ENCODE data around the gene PIEZO1. TPM values are rescaled to one million over a fixed set of nuclear protein-coding genes. Genes with fewer than 3 reads are reported as not detected.

PIEZO1 gene
- polyA plus RNA-seq, 1 of the 3 experiments (the other 2 are of a cell fraction) = 184 TPM

- Histone ChIP-seq H3K79me2 (ENCODE audit: insufficient read depth) (peaks cover 21% of the 10 kb centered on the region; the same call in 1 of the 2 replicates), H3K27ac (ENCODE audit: low read depth in 2 of 2, low read length in 1 of 2) (no peak overlapping the region), H2AFZ (ENCODE audit: low read depth) (no peak overlapping the region), H3K9ac (no peak overlapping the region), H4K20me1 (ENCODE audit: insufficient read depth) (peaks cover 5% of the 10 kb centered on the region; the same call in 1 of the 2 replicates), H3K27me3 (ENCODE audit: insufficient read depth) (no peaks in the 10 kb centered on the region), H3K4me1 (ENCODE audit: control insufficient read depth in 1 of 2, insufficient read depth in 2 of 2, low read depth in 1 of 2, low read length in 1 of 2) (peaks cover 0 to under 1% of the 10 kb centered on the region in 2 experiments; a peak in 2 of 4 replicates), H3K36me3 (replicated peaks in 1 of 2; ENCODE audit: control insufficient read depth in 1 of 2, insufficient read depth in 2 of 2, low read length in 1 of 2) (peaks cover 8 to 44% of the 10 kb centered on the region in 2 experiments), H3F3A (replicated peaks; ENCODE audit: insufficient read depth) (peaks cover 14% of the 10 kb centered on the region), H3K9me3 (no peaks in the 10 kb centered on the region), H3K4me3 (ENCODE audit: low read depth in 2 of 2, low read length in 1 of 2) (no peak overlapping the region), H3K9me2 (no peaks in the 10 kb centered on the region), H3K4me2 (no peak overlapping the region)
- no peak for DNase-seq
- no peak for TF ChIP-seq MAX (IDR thresholded peaks at IDR 0.05; ENCODE audit: low read depth)
- no peak for TF ChIP-seq ELF1 (IDR thresholded peaks at IDR 0.05)
- no peak for TF ChIP-seq JUND (IDR thresholded peaks at IDR 0.05)
- TF ChIP-seq USF1 (IDR thresholded peaks at IDR 0.05; ENCODE audit: borderline replicate concordance, low read depth) = no peak
- TF ChIP-seq EP300 (IDR thresholded peaks at IDR 0.05; ENCODE audit: borderline replicate concordance in 1 of 2, low read depth in 1 of 2, low read length in 1 of 2) = no peak
- no peak for TF ChIP-seq GABPA (IDR thresholded peaks at IDR 0.05; ENCODE audit: low read depth)
- CTCF ChIA-PET = no interaction called here
- POLR2A ChIA-PET = no interaction called here
- 93% methylated on average over 6 of the region's 25 CpGs for WGBS (ENCODE audit: low lambda C conversion rate)
Observed at GRCh38 chr16:88712362-88712979, 72.5 kb downstream of the PIEZO1 start.

GRCh38 chr16:88711750-88712340, 73.2 kb downstream of the PIEZO1 start:
- Histone ChIP-seq H3K9ac (no peak overlapping the region), H3K4me2 (no peak overlapping the region), H3K9me3 (no peaks in the 10 kb centered on the region), H2AFZ (ENCODE audit: low read depth) (no peak overlapping the region), H3K36me3 (replicated peaks in 1 of 2; ENCODE audit: control insufficient read depth in 1 of 2, insufficient read depth in 2 of 2, low read length in 1 of 2) (peaks cover 3 to 38% of the 10 kb centered on the region in 2 experiments), H3F3A (replicated peaks; ENCODE audit: insufficient read depth) (peaks cover 14% of the 10 kb centered on the region), H3K79me2 (ENCODE audit: insufficient read depth) (peaks cover 27% of the 10 kb centered on the region), H3K27ac (ENCODE audit: low read depth in 2 of 2, low read length in 1 of 2) (no peak overlapping the region), H3K27me3 (ENCODE audit: insufficient read depth) (no peaks in the 10 kb centered on the region), H3K9me2 (no peaks in the 10 kb centered on the region), H4K20me1 (ENCODE audit: insufficient read depth) (peaks cover 5% of the 10 kb centered on the region; the same call in 1 of the 2 replicates), H3K4me1 (ENCODE audit: control insufficient read depth in 1 of 2, insufficient read depth in 2 of 2, low read depth in 1 of 2, low read length in 1 of 2) (peaks cover 0 to 6% of the 10 kb centered on the region in 2 experiments; a peak in 2 of 4 replicates), H3K4me3 (ENCODE audit: low read depth in 2 of 2, low read length in 1 of 2) (no peak overlapping the region)
- WGBS (ENCODE audit: low lambda C conversion rate) = 93% methylated on average over 14 of the region's 18 CpGs
- ChIA-PET CTCF (no interaction called here), POLR2A (no interaction called here)
- no peak for DNase-seq
- TF ChIP-seq EP300 (IDR thresholded peaks at IDR 0.05; ENCODE audit: borderline replicate concordance in 1 of 2, low read depth in 1 of 2, low read length in 1 of 2) = no peak
- TF ChIP-seq REST (IDR thresholded peaks at IDR 0.05; ENCODE audit: low read depth, low read length) = no peak
- TF ChIP-seq MEF2A (IDR thresholded peaks at IDR 0.05; ENCODE audit: borderline replicate concordance, low read depth) = no peak
- TF ChIP-seq CHD2 (IDR thresholded peaks at IDR 0.05; ENCODE audit: low read length, partially characterized antibody) = no peak
- TF ChIP-seq RCOR1 (IDR thresholded peaks at IDR 0.05; ENCODE audit: low read length) = no peak
- TF ChIP-seq USF2 (IDR thresholded peaks at IDR 0.05; ENCODE audit: borderline replicate concordance, low read depth, low read length) = no peak
- TF ChIP-seq SIN3A (IDR thresholded peaks at IDR 0.05; ENCODE audit: borderline replicate concordance, low read depth, low read length) = no peak
- no peak for TF ChIP-seq MXI1 (IDR thresholded peaks at IDR 0.05; ENCODE audit: low read depth, low read length)
- no peak for TF ChIP-seq FOSL2 (IDR thresholded peaks at IDR 0.05; ENCODE audit: borderline replicate concordance, low read depth)
- no peak for TF ChIP-seq YY1 (IDR thresholded peaks at IDR 0.05; ENCODE audit: low read depth)
- TF ChIP-seq POLR2AphosphoS5 (IDR thresholded peaks at IDR 0.05; ENCODE audit: low read depth, low read length) = no peak
- no peak for TF ChIP-seq TCF12 (IDR thresholded peaks at IDR 0.05)
- no peak for TF ChIP-seq RFX5 (IDR thresholded peaks at IDR 0.05; ENCODE audit: low read length)
- no peak for TF ChIP-seq TEAD4 (IDR thresholded peaks at IDR 0.05; ENCODE audit: borderline replicate concordance, insufficient read depth)
- TF ChIP-seq JUND (IDR thresholded peaks at IDR 0.05) = no peak
- TF ChIP-seq EZH2phosphoT487 (IDR thresholded peaks at IDR 0.05; ENCODE audit: borderline replicate concordance, low read depth) = no peak

Data from SK-N-SH (cell line).